ENCODE measurements around the gene STAM.
"Not testable (repeated sequence)": the region's sequence is repeated elsewhere in the genome, so short reads cannot be mapped to it uniquely, and the experiment has no call there.

Gene STAM

DNA sequence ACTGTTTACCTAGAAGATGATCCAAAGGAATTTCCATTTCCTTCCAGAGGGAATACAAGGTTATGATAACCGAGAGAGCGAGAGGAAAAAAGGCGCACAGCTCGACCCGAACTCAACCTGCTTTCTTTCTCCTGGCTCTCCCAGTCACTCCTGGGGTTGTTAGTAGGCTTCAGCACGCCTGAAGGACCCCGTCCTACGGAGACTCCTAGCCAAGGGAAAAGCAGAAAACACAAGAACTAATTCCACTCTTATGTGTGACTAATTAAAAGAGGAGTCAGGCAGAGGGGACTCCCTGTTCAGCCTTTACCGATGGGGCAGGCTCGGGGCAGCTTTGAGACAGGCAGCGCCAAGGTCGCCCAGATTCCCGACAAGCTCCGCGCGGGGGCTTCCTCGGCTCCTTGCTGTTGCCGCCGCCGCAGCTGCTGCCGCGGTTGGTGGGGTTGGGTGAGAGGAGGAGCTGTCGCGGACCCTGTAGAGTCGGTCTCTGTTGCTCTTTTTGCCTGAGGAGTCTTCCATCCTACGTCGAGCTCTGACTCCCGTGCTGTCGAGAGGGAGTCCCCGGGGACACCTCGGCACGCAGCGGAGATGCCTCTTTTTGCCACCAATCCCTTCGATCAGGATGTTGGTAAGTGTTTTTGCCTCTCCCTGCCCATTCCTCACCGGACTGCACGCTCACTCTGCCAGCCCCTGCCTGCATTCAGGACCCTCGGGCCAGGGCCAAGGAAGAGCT is at the start of gene STAM:
TSS of gene STAM (plus strand) at position 397 of the 730 bp plus-strand sequence. CDS start at position 586, 189 bp downstream.
- DNase-seq, result peak; percentile 92 to 94

DNA sequence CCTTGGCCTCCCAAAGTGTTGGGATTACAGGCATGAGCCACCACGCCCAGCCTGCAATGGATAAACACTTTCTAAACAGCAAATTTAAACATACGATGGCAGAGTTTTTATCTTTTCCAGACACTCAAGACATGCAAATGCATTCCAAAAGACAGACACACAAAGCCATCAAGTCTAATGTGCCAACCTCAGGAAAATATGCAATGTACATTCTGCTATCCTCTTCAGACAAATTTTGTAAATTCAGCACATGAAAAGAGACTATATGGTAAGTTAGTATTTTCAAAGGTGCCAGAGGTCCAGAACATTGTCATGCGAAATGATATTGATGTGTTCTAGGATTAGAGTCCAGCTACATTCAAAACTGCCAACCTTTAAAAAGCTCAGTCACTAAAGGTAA is 46.6 kb upstream of the STAM start:
- no peak for DNase-seq

- peak; percentile 16 to 37 for DNase-seq
Observed at GRCh38 chr10:17599089-17599488, 44.9 kb upstream of the STAM start.

DNA sequence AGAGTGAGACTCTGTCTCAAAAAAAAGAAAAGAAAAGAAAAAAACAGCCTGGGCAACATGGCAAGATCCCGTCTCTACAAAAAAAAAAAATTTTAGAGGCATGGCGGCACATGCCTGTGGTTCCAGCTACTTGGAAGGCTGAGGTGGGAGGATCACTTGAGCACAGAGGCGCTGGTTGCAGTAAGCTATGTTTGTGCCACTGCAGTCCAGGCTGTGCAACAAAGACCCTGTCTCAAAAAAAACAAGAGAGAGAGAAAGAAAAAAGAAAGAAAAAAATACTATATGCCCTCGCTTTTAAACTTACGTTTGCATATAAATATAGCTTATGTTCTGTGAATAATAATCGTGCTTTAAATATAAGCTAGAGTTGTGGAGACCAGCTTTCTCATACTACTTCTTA is 38.0 kb upstream of the STAM start:
- DNase-seq, result no peak

DNA sequence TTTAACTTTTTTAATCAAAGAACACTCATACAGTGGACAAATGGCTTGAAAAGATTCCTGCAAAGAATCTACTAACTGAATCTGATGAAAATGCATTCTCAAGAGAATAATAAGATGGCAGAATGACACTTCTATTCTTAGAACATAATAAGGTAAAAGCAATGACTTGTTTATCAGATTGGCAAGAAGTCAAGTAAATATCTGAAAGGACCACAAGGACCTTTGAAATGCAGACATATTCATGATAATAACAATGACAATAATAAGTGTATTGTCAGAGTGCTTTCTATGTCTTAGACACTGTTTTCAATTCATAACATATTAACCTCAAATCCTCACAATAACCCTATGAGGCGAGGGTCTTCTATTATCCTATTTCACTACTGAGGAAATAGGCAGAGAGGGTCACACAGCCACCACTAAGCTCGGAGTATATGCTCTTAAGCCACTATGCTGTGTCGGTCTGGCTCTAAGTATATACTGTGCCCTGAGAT is 37.4 kb upstream of the STAM start:
- no peak for DNase-seq

- no peak for DNase-seq
Observed at GRCh38 chr10:17607060-17607459, 36.9 kb upstream of the STAM start.

- peak in 1 of 2 donors; percentile 70 for DNase-seq
Observed at GRCh38 chr10:17607603-17608332, 36.2 kb upstream of the STAM start.

DNA sequence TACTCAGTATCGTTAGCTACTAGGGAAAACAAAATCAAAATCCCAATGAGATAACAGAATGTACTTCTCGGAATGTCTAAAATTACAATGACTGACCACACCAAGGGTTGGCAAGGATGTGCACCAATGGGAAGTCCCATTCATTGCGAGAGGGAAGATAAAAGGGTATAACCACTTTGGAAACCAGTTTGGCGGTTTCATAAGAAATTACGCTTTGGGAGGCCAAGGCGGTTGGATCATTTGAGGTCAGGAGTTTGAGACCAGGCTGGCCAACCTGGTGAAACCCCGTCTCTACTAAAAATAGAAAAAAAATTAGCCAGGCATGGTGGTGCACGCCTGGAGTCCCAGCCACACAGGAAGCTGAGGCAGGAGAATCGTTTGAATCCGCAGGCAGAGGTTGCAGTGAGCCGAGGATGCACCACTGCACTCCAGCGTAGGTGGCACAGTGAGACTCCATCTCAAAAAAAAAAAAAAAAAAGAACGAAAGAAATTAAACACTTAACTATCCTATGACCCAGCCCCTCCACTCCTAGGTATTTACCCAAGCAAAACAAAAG is 34.4 kb upstream of the STAM start:
- no peak for DNase-seq

DNA sequence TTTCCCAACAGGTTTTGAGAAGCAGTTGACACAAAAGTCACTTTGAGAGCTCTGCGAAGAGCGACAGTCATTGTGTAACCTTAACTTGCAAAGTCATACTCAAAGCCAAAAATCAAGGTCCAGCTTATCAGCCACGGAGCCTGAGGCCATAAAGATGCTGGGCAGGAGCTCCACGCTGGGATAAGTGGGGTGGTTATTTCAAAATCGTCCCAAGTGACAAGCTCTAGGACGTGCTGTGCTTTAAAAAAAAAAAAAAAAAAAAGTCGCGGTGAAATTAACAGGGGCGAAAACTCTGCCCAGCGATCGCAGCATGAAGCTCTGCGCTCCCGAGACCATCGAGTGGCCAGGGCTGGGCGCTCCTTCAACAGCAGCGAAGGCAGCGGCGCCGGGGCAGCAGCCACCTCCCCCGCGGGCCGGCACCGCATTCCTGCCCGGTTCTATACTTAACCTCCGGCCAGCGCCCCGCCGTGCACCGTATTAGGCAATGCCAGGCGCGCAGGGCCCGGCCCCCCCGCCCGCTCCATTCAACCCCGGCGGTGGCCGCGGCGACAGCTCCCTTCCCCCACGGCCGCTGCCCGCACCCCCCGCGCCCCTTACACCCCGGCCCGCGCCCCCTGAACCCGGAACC is 27.4 kb upstream of the STAM start:
- DNase-seq, result peak; percentile 12 to 21

GRCh38 chr10:17617031-17617911 is 26.7 kb upstream of the STAM start, which contains the start of gene HACD1:
HACD1 (minus strand) TSS chr10:17617374; CDS start chr10:17617339, 35 bp downstream.
- peak; percentile 40 to 63 for DNase-seq

GRCh38 chr10:17622061-17622460 is 21.9 kb upstream of the STAM start:
- no peak for DNase-seq

DNA sequence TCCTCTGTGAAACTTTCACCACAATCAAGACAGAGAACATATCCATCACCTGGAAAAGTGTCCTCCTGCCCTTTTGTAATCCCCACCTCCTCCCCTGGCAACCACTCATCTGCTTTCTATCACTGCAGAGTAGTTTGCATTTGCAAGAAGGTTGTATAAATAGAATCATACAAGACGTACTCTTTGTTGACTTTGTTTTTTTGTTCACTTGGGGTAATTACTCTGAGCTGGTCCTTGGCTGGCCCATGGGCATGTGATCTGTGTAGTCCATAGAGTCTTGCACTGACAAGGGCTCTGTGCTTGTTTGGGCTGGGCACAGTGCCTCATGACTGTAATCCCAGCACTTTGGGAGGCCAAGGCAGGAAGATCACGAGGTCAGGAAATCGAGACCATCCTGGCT is 19.0 kb upstream of the STAM start:
- DNase-seq, result no peak

GRCh38 chr10:17626656-17627055 is 17.3 kb upstream of the STAM start:
- DNase-seq, result no peak

DNA sequence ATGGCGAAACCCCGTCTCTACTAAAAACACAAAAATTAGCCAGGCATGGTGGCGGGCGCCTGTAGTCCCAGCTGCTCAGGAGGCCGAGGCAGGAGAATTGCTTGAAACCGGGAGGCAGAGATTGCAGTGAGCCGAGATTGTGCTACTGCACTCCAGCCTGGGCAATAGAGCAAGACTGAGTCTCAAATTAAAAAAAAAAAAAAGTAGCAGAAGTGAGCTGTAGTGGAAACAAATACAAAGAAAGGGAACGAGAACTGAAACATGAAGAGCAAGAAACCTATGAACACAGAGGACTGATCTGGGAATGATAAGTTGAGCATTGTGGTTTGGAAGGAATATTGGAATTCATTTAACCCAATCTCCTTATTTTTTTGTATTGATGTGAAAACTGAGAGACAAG is 11.4 kb upstream of the STAM start:
- not testable (repeated sequence) for DNase-seq

DNA sequence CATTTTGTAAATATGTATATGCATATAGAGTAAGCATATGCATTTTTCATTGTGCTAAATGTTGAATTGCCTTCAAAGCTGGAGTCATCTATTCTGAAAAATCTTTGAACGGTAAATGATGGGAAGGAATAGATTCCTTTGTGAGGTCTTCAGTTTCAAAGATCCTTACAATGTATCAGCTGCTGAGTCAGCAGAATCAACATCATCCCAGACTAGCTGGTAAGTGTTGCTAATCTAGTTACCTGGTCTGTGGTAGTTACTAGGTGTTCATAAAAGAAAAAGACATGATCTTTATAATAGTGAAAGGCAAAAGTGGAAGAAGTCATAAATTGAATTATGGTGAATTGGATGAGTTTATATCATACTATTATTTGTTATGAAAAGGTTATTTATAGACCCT is 10.6 kb upstream of the STAM start:
- no peak for DNase-seq

- DNase-seq, result no peak
Observed at GRCh38 chr10:17637869-17638268, 6.1 kb upstream of the STAM start.

GRCh38 chr10:17640331-17640816 is 3.6 kb upstream of the STAM start:
- no peak for DNase-seq

- DNase-seq, result no peak
Observed at GRCh38 chr10:17643339-17643754, 604 bp upstream of the STAM start.

DNA sequence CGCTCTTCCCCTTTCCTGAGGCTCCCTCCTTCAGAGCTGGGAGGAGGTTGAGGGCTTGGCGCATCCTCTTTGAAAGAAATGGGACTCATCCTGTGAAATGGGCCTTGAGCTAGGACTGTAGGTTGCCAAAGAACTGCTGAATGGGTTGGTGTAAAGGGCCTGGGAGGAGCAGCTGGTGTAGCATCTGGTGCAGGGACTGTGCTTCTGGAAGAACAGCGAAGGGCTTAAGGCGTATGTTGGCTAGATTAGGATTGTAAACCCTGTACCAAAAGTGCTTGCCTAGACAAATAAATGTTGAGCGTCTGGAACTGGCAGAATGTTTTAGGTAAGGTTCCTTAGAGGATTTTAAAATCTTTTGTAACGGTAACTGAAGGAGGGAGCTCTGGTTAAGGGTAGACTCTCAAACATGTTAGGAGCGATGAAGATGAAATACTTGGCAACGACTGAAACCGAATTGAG is 563 bp downstream of the STAM start:
- no peak for DNase-seq

- peak in 1 of 2 donors; percentile 60 for DNase-seq
Observed at GRCh38 chr10:17645621-17646345, 1.8 kb downstream of the STAM start.

DNA sequence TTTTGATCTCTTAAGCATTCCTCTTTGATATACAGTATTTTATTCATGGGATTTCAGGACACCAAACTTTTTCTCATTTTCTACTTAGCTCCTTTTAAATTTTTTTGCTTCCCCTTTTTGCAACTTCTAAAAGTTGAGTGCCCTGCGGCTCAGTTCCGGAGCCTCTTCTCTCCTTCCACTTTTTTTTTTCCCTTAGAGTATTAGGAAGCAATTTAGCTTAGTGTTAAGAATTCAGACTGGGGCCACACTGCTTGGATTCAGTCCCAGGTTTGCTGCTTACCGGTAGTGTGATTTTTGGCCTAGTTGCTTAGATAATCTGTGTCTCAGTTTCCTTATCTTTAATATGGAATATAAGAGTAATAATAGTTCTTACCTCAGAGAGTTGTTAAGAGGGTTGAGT is 3.4 kb downstream of the STAM start:
- DNase-seq, result no peak
